Heart right ventricle (tissue), 16 donors: ENCODE results near the gene ACTN4. TPM values are rescaled to one million over a fixed set of nuclear protein-coding genes. Genes with fewer than 3 reads are reported as not detected.
A peak's percentile ranks its signal among the peaks of the same experiment; 100 is the strongest.

Experiments used
- ATAC-seq, 8 donors: fragments of 200-7000 bp; cut with Tn5 transposase; one replicate each; pipeline ENCODE4 v1.9.1; 2020; ENCODE audit warnings: mild to moderate bottlenecking in 8 of 8, moderate library complexity in 8 of 8, moderate number of reproducible peaks in 1 of 8
- DNase-seq, 2 donors: peaks; one replicate each; pipeline ENCODE4 v3.0.0-alpha.2; 2020
- H3K27ac ChIP-seq, 10 donors: fragments of 200-600 bp; sonication (generic) in 2 of 10; one replicate each; pipeline versions ENCODE4 v1.5.0 to v1.8.0; 2020 to 2022; ENCODE audit warnings: mild to moderate bottlenecking in 3 of 10
- H3K27me3 ChIP-seq, 7 donors: fragments of 200-600 bp; one replicate each; pipeline ENCODE4 v1.8.0; 2021 to 2022; ENCODE audit warnings: mild to moderate bottlenecking in 2 of 7
- H3K36me3 ChIP-seq, 9 donors: fragments of 200-600 bp; sonication (generic) in 1 of 9; one replicate each; pipeline versions ENCODE4 v1.5.0 to v1.8.0; 2020 to 2022; ENCODE audit warnings: mild to moderate bottlenecking in 2 of 9
- H3K4me1 ChIP-seq, 9 donors: fragments of 200-600 bp; sonication (generic) in 1 of 9; one replicate each; pipeline versions ENCODE4 v1.5.0 to v1.8.0; 2020 to 2022; ENCODE audit warnings: mild to moderate bottlenecking in 4 of 9
- H3K4me3 ChIP-seq, 10 donors: fragments of 200-600 bp; sonication (generic) in 2 of 10; one replicate each; pipeline versions ENCODE4 v1.5.0 to v1.8.0; 2020 to 2022; ENCODE audit warnings: mild to moderate bottlenecking in 7 of 10, moderate library complexity in 2 of 10
- H3K9me3 ChIP-seq, 11 donors: fragments of 200-600 bp in 10 of 11; sonication (generic) in 2 of 11; one replicate each; pipeline versions ENCODE4 v1.5.0 to v1.8.0; 2013 to 2022; ENCODE audit warnings: mild to moderate bottlenecking in 2 of 11, control low read depth in 1 of 11, moderate library complexity in 1 of 11
- WGBS, 2 donors: extraction: QIAGEN DNeasy Blood & Tissue Kit; methylation state at CpG; one replicate each; pipeline ENCODE4 v1.1.7; 2013; ENCODE audit warnings: inconsistent platforms in 1 of 2; 5-methylcytosine and 5-hydroxymethylcytosine counted together
- intact Hi-C, 10 donors: fragments of 100-400 bp; cut with DNase I; formaldehyde crosslinking; loops; one replicate each; pipeline versions ENCODE4 v1.11.1 to v1.14.2; 2022
- polyA plus RNA-seq, 2 donors: library from polyadenylated mRNA; stranded (reverse); fragments of 200-250 nt; gene quantifications; one replicate each; pipeline ENCODE4 v1.2.3, GENCODE V29; 2013
- total RNA-seq, 10 donors: library from RNA; stranded (reverse); fragmentation: NEBNext Ultra II Directional in 3 of 10; extraction: Animal tissue kit (Norgen Biotek cat#: 25700) in 3 of 10; gene quantifications; one replicate each; pipeline versions ENCODE4 v1.2.1 to v1.2.4, GENCODE V29; 2021 to 2023
- TF ChIP-seq, protein P1 (sequence below), 9 donors: fragments of 200-600 bp; sonication (generic) in 2 of 9; IDR thresholded peaks; one replicate each; pipeline versions ENCODE4 v1.5.0 to v1.8.0; 2021 to 2022; ENCODE audit warnings: antibody characterized with exemption in 9 of 9, mild to moderate bottlenecking in 5 of 9, moderate library complexity in 1 of 9
- donor health status: Arrhythmogenic right ventricular cardiomyopathy.
- donor health status: ischemic (EF 13 %, LVEDD 7.1; RV severe dilation, severe dysfunction).
- donor health status: healthy with polysubstance abuse.
- donor health status: DM: no; HTN: yes; CAD: no.
- donor health status: DM: no; HTN: no; CAD: no.
- donor health status: ischemic (EF 25% LVEDD 6.9; RV normal size, moderate dysfunction).
- donor health status: ischemic (EF 25% LVEDD 5.7; RV mildly dilated, moderate dysfunction).
- donor health status: healthy.
- donor health status: DM: yes; HTN: yes; CAD: no.
- donor health status: Ischemic cardiomyopathy.
- donor health status: ischemic (EF 35%, LVEDD 5.7; RV mildly dilated, moderate dysfunction).
- donor health status: nonischemic (EF 11% LVEDD 7.7; RV severe dilation, severe dysfunction).
- donor health status: DM: yes; HTN: yes; CAD: no.
- donor health status: PGD.
- donor health status: ischemic (EF 29% LVEDD 5.4; RV normal size, mild dysfunction).
- donor health status: nonischemic (EF 23%, LVEDD 6.1; RV moderate dilation, normal function).

ACTN4 gene
- total and polyA plus RNA-seq, 12 donors: 92.4 to 291 (median 149) TPM

DNA sequence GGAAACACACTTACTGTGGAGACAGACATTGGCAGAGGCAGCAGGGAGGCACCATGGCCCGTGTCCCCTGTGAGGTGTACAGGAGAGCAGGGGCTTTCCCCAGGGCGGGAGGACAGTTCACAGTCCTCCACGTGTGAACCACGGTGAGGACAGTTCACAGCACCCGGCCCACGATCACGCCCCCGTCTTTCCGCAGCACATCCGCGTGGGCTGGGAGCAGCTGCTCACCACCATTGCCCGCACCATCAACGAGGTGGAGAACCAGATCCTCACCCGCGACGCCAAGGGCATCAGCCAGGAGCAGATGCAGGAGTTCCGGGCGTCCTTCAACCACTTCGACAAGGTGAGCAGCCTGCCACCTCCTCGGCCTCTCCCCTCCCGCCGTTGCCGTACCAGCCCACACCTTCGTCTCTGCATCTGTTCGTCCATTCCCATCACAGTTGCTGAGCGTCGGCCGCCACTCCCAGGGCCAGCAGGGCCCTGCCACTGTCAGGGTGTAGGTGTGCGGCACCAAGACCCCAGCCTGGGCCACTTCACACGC lies 79.4 kb downstream of the ACTN4 start:
- Histone ChIP-seq H3K27ac (peak overlapping the region; percentile 29 to 79 (median 68)), H3K4me3 (no peak overlapping the region), H3K4me1 (peaks cover 21 to 83% (median 52%) of the 10 kb centered on the region in 9 donors), H3K36me3 (peaks cover 16 to 98% (median 83%) of the 10 kb centered on the region in 9 donors), H3K27me3 (no peaks in the 10 kb centered on the region), H3K9me3 (no peaks in the 10 kb centered on the region)
- no peak for ATAC-seq
- WGBS, 2 donors: 67 to 70% methylated on average over 30 of the region's 30 CpGs
- intact Hi-C loops: loop anchor here in 3 of 10 donors (5.0 to 10.0 kb wide), 3 partner anchors 90 to 182 kb away; partner anchors contain the start of gene ECH1 (in 1 of the 3)
- TF ChIP-seq, protein P1, sequence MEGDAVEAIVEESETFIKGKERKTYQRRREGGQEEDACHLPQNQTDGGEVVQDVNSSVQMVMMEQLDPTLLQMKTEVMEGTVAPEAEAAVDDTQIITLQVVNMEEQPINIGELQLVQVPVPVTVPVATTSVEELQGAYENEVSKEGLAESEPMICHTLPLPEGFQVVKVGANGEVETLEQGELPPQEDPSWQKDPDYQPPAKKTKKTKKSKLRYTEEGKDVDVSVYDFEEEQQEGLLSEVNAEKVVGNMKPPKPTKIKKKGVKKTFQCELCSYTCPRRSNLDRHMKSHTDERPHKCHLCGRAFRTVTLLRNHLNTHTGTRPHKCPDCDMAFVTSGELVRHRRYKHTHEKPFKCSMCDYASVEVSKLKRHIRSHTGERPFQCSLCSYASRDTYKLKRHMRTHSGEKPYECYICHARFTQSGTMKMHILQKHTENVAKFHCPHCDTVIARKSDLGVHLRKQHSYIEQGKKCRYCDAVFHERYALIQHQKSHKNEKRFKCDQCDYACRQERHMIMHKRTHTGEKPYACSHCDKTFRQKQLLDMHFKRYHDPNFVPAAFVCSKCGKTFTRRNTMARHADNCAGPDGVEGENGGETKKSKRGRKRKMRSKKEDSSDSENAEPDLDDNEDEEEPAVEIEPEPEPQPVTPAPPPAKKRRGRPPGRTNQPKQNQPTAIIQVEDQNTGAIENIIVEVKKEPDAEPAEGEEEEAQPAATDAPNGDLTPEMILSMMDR (IDR thresholded peaks at IDR 0.05): no peak
- peak in 1 of 2 donors; percentile 16 for DNase-seq

DNA sequence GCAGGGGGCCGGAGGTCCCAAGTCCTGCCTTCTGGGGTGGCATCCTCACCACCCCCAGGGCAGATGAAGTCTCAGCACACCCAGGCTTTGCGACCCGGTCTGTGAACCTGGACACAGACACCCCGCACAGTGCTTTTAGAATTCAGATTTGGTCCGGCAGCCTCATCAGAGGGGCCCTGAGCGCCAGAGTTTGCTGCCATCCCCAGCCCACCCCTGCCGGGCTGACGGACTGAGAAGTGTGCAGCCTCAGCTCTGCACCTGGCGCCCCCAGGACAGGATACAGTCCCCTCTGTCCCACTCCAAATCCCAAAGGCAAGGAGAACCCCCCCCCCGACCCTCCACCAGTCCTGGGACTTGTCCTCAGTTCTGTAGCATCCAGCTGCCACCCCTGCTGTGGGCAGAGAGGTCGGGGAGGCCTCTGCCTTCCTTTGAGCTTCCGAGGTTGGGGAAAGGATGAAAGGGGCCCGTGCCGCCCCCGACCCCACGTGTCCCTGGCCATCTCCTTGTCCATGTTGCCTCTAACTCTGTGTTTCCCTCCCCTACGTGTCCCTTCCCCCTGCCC lies 79.9 kb downstream of the ACTN4 start:
- TF ChIP-seq, protein P1 (IDR thresholded peaks at IDR 0.05): no peak
- no peak overlapping the region for H3K4me3 ChIP-seq
- no peaks in the 10 kb centered on the region for H3K9me3 ChIP-seq
- peaks cover 17 to 82% (median 46%) of the 10 kb centered on the region in 9 donors for H3K4me1 ChIP-seq
- peaks cover 16 to 98% (median 77%) of the 10 kb centered on the region in 9 donors for H3K36me3 ChIP-seq
- ATAC-seq (no peak), DNase-seq (no peak)
- 81 to 83% methylated on average over 17 of the region's 17 CpGs for WGBS, 2 donors
- no peaks in the 10 kb centered on the region for H3K27me3 ChIP-seq
- peak overlapping the region; percentile 26 to 79 (median 68) for H3K27ac ChIP-seq
- intact Hi-C loops: loop anchor here in 3 of 10 donors (5.0 to 10.0 kb wide), 3 partner anchors 90 to 183 kb away; partner anchors contain the start of gene ECH1 (in 1 of the 3)

DNA sequence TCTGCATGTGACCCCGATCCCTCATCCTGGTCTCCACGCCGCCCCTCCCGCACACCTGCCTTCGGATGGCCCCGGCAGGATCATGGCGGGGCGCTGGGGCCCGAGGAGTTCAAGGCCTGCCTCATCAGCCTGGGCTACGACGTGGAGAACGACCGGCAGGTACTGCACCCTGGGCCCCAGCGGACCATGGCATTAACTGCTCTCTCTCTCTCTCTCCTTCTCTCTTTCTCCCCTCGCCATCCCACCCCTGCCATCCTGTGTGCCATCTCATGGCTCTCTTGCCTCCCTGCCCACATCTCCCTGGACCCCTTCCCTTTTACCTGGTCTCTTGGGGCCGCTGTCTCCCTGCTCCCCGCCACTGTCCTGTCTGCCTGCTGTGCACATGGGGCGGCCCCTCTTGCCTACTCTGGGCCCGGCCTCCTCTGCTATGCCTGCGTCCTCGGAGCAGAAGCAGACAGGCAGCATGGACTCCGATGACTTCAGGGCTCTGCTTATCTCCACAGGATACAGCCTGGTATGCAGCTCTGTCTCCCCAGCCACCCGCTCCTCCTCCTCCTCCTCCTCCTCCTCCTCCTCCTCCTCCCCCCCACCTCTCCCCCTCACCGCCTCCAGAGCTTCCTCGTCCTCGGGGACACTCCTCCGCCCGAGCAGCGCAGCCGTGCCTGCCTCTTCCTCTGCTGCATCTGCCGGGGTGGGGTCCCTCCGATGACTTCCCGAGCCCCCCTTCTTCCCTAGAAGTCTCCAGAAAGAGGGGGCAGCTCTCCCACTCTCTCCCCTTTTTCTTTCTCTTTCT lies 80.6 kb downstream of the ACTN4 start:
- Histone ChIP-seq H3K27ac (peak overlapping the region; percentile 26 to 86 (median 69)), H3K36me3 (peaks cover 16 to 91% (median 71%) of the 10 kb centered on the region in 9 donors), H3K4me1 (peaks cover 12 to 82% (median 46%) of the 10 kb centered on the region in 9 donors), H3K27me3 (no peaks in the 10 kb centered on the region), H3K4me3 (no peak overlapping the region), H3K9me3 (no peaks in the 10 kb centered on the region)
- WGBS, 2 donors: 54 to 63% methylated on average over 29 to 30 of the region's 33 CpGs
- ATAC-seq (peak in 6 of 8 donors; percentile 7 to 40 (median 18)), DNase-seq (peak in 1 of 2 donors; percentile 58)
- intact Hi-C loops: loop anchor here in 3 of 10 donors (5.0 to 10.0 kb wide), 3 partner anchors 91 to 183 kb away; partner anchors contain the start of gene ECH1 (in 1 of the 3)
- TF ChIP-seq, protein P1 (IDR thresholded peaks at IDR 0.05): no peak
